PC-9 (cell line): ENCODE data around the gene PDE10A.

Experiments
- CTCF ChIP-seq: fragments of 200-600 bp; sonication (generic); conservative IDR thresholded peaks from 2 replicates; pipeline ENCODE4 v1.6.1; 2017; ENCODE audit warnings: mixed run types, antibody characterized with exemption, mild to moderate bottlenecking, moderate library complexity
- EZH2 ChIP-seq: fragments of 200-600 bp; sonication (generic); IDR thresholded peaks from 2 replicates; pipeline ENCODE4 v1.8.0; 2017; ENCODE audit warnings: antibody characterized with exemption, low read depth

GRCh38 chr6:165383323-165383722, 279.7 kb downstream of the PDE10A start:
- TF ChIP-seq CTCF (no peak), EZH2 (no peak)
